Loucy (cell line): ENCODE data around the gene CAMK2G.
A peak's percentile ranks its signal among the peaks of the same experiment; 100 is the strongest.
"Not testable (repeated sequence)": the region's sequence is repeated elsewhere in the genome, so short reads cannot be mapped to it uniquely, and the experiment has no call there.

Experiments used
- H2AFZ ChIP-seq: fragments of 200-600 bp; sonication (generic); 2 replicates; pipeline ENCODE4 v1.6.0; 2016; ENCODE audit warnings: antibody characterized with exemption, mild to moderate bottlenecking, low read length, moderate library complexity
- H3F3A ChIP-seq: fragments of 200-600 bp; 2 replicates; pipeline ENCODE4 v1.6.0; 2016; ENCODE audit warnings: antibody characterized with exemption, low read depth, mild to moderate bottlenecking
- H3K27me3 ChIP-seq: fragments of 200-600 bp; sonication (generic); 2 replicates; pipeline ENCODE4 v1.6.1; 2014; ENCODE audit warnings: low read length, mild to moderate bottlenecking; ENCODE audit not compliant: insufficient read depth, poor library complexity, severe bottlenecking
- H3K36me3 ChIP-seq: fragments of 200-600 bp; sonication (generic); 2 replicates; pipeline ENCODE4 v1.6.1; 2016; ENCODE audit warnings: low read length; ENCODE audit not compliant: insufficient read depth
- H3K4me1 ChIP-seq: fragments of 200-600 bp; sonication (generic); 2 replicates; pipeline ENCODE4 v1.5.1; 2014; ENCODE audit warnings: low read length, mild to moderate bottlenecking; ENCODE audit not compliant: insufficient read depth, poor library complexity, severe bottlenecking
- H3K4me2 ChIP-seq: fragments of 200-600 bp; sonication (generic); 2 replicates; pipeline ENCODE4 v1.6.0; 2014; ENCODE audit warnings: antibody characterized with exemption, low read length, low read depth, mild to moderate bottlenecking; ENCODE audit not compliant: poor library complexity, severe bottlenecking
- H3K4me3 ChIP-seq: fragments of 200-600 bp; sonication (generic); 2 replicates; pipeline ENCODE4 v1.5.1; 2014; ENCODE audit warnings: low read length, mild to moderate bottlenecking, mixed read lengths; ENCODE audit not compliant: poor library complexity, severe bottlenecking
- H3K79me2 ChIP-seq: fragments of 200-600 bp; sonication (generic); 2 replicates; pipeline ENCODE4 v1.6.1; 2014; ENCODE audit warnings: low read length; ENCODE audit not compliant: insufficient read depth
- H3K9ac ChIP-seq: fragments of 200-600 bp; sonication (generic); 2 replicates; pipeline ENCODE4 v1.6.0; 2014; ENCODE audit warnings: mild to moderate bottlenecking, low read depth, low read length, moderate library complexity; ENCODE audit not compliant: poor library complexity, severe bottlenecking
- H3K9me2 ChIP-seq: fragments of 200-600 bp; sonication (generic); replicated peaks from 2 replicates; pipeline ENCODE4 v1.6.1; 2016; ENCODE audit warnings: low read depth, low read length, mixed read lengths
- H3K9me3 ChIP-seq: fragments of 200-600 bp; sonication (generic); 2 replicates; pipeline ENCODE4 v1.6.1; 2014; ENCODE audit warnings: mild to moderate bottlenecking, antibody characterized with exemption, low read length, low read depth; ENCODE audit not compliant: insufficient read depth
- H4K20me1 ChIP-seq: fragments of 200-600 bp; sonication (generic); 2 replicates; pipeline ENCODE4 v1.6.0; 2014; ENCODE audit warnings: antibody characterized with exemption, low read length, mild to moderate bottlenecking; ENCODE audit not compliant: insufficient read depth, poor library complexity, severe bottlenecking
- CTCF ChIP-seq: fragments of 200-600 bp; sonication (generic); conservative IDR thresholded peaks from 2 replicates; pipeline ENCODE4 v1.5.1; 2014; ENCODE audit warnings: mild to moderate bottlenecking, antibody characterized with exemption, low read length
- EZH2phosphoT487 ChIP-seq: fragments of 200-600 bp; IDR thresholded peaks from 2 replicates; pipeline ENCODE4 v1.6.1; 2018; ENCODE audit warnings: antibody characterized with exemption, mild to moderate bottlenecking, moderate library complexity, borderline replicate concordance

The CAMK2G gene

GRCh38 chr10:73789659-73790055 is 84.7 kb downstream of the CAMK2G start:
- Histone ChIP-seq H3K4me3 (no peak overlapping the region), H3K27me3 (no peaks in the 10 kb centered on the region), H3K9me3 (no peaks in the 10 kb centered on the region), H3K79me2 (peaks cover 33% of the 10 kb centered on the region), H3K4me1 (peaks cover 18% of the 10 kb centered on the region), H4K20me1 (peaks cover 13% of the 10 kb centered on the region), H2AFZ (no peak overlapping the region), H3K36me3 (peaks cover 55% of the 10 kb centered on the region; the same call in 1 of the 2 replicates), H3F3A (no peaks in the 10 kb centered on the region), H3K9ac (no peak overlapping the region), H3K9me2 (no peaks in the 10 kb centered on the region), H3K4me2 (no peak overlapping the region)
- TF ChIP-seq CTCF (no peak), EZH2phosphoT487 (no peak)

GRCh38 chr10:73788864-73789658 is 85.3 kb downstream of the CAMK2G start:
- Histone ChIP-seq H3K4me1 (peaks cover 24% of the 10 kb centered on the region), H4K20me1 (peaks cover 13% of the 10 kb centered on the region), H3F3A (no peaks in the 10 kb centered on the region), H3K27me3 (no peaks in the 10 kb centered on the region), H3K4me2 (peak overlapping the region; percentile 29), H3K36me3 (peaks cover 49% of the 10 kb centered on the region; the same call in 1 of the 2 replicates), H3K9me2 (no peaks in the 10 kb centered on the region), H2AFZ (no peak overlapping the region), H3K9me3 (no peaks in the 10 kb centered on the region), H3K79me2 (peaks cover 39% of the 10 kb centered on the region), H3K4me3 (no peak overlapping the region), H3K9ac (no peak overlapping the region)
- no peak for TF ChIP-seq CTCF

GRCh38 chr10:73787031-73787800 is 87.1 kb downstream of the CAMK2G start:
- not testable (repeated sequence) for H3F3A ChIP-seq, H3K9me2 ChIP-seq, H3K9me3 ChIP-seq, H2AFZ ChIP-seq, H3K27me3 ChIP-seq
- Histone ChIP-seq H3K4me3 (peak overlapping the region; percentile 89), H3K4me1 (peaks cover 34% of the 10 kb centered on the region), H3K9ac (peak overlapping the region; percentile 79), H4K20me1 (peaks cover 21% of the 10 kb centered on the region), H3K4me2 (peak overlapping the region; percentile 95), H3K79me2 (peaks cover 57% of the 10 kb centered on the region), H3K36me3 (peaks cover 31% of the 10 kb centered on the region; the same call in 1 of the 2 replicates)
